ENCODE results near the gene DCTPP1.
"Not testable (repeated sequence)": the region's sequence is repeated elsewhere in the genome, so short reads cannot be mapped to it uniquely, and the experiment has no call there.

Gene DCTPP1

DNA sequence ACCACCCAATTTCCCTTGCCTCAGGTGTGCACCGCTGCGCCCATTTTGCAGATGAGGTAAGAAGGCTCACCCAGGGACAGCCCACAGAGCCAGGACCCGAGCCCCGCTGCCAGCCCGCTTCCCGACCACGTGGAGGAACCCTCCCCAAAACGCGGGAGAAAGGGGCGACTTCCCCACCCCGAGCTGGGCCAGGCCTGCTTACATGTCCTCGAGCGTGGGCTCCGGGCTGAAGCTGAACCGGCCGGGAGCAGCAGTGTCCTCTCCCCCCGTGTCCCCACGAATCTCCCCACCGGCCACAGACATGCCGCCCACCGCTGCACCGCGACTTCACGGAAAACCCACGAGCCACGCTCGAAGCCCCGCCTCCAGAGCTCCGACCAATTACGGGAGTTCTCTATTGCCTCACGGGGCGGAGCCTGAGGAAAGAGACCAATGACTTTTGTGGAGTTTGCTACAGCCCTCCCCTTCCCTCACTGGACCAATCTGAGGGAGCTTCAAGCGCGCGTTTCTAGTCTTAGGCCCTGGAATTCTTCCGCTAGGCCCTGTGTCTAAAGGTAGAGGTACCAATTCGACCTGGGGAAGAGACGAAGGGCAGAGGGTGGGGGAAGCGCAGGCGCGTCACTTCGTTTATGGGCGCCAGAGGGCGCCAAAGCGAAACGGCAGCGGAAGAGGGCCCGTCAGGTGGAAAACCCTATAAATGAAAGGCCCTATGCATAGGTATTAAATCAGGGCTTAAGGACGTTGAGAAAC lies at the start of gene DCTPP1:
Gene DCTPP1, minus strand, starts transcription at position 353 of the 750 bp plus-strand sequence. Its CDS starts 50 bp downstream, at position 303.
- DNase-seq, result peak; percentile 55

- DNase-seq, result no peak
Measured at GRCh38 chr16:30478766-30479478, 49.1 kb upstream of the DCTPP1 start.

DNA sequence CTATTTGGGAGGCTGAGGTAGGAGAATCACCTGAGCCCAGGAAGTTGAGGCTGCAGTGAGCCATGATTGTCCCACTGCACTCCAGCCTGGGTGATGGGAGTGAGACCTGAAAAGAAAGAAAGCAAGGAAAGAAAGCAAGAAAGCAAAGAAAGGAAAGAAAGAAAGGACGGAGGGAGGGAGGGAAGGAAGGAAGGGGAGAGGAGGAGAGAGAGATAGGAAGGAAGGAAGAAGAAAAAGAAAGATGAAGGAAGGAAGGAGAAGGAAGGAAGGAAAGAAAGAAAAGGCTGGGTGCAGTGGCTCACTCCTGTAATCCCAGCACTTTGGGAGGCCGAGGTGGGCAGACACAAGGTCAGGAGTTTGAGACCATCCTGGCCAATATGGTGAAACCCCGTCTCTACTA lies 47.9 kb upstream of the DCTPP1 start:
- not testable (repeated sequence) for DNase-seq

GRCh38 chr16:30476991-30477390 lies 47.2 kb upstream of the DCTPP1 start:
- DNase-seq, result no peak

DNA sequence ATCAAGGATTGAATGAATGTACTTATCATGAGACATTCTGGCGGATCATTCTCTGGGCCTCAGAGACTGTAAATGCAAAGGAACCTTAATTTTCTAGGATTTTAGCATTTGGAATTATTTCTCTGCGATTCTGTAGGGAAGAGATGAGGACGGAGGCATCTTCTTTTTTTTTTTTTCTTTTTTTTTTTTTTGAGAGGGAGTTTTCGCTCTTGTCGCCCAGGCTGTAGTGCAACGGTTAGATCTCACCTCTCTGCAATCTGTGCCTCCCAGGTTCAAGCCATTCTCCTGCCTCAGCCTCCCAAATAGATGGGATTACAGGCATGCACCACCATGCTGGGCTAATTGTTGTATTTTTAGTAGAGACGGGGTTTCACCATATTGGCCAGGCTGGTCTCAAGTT lies 44.9 kb upstream of the DCTPP1 start:
- DNase-seq, result no peak

- no peak for DNase-seq
Measured at GRCh38 chr16:30474074-30474452, 44.2 kb upstream of the DCTPP1 start.

GRCh38 chr16:30473231-30474073 lies 43.6 kb upstream of the DCTPP1 start:
- no peak for DNase-seq

DNA sequence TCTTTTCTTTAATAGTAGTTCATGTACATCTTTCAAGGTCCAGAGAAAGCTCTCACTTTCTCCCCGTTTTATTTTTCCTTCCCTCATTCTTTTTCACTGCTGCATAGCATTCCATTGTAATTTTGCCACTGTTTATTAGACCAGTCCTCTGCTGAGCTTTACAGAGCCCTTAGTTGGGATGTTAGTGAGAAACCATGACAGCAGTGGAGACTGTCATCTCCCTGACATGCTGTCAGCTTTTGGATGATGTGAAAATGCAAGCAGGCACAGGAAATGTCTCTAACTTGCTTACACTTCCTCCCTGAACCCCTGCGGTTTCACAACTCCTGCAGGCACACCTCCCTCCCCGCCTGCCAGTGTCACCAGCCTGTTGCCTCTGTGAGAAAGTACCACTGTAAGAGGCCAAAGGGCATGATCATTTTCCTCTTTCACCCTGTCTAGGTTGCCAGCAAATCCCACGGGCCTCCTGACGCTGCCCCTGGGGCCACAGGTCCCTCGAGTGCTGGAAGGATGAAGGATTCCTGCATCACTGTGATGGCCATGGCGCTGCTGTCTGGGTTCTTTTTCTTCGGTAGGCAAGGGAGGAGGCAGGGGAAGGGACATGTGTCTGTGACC lies 42.6 kb upstream of the DCTPP1 start, which contains the start of gene ITGAL:
Gene ITGAL, plus strand, starts transcription at position 415 of the 615 bp plus-strand sequence. Its CDS starts 96 bp downstream, at position 511.
- no peak for DNase-seq

DNA sequence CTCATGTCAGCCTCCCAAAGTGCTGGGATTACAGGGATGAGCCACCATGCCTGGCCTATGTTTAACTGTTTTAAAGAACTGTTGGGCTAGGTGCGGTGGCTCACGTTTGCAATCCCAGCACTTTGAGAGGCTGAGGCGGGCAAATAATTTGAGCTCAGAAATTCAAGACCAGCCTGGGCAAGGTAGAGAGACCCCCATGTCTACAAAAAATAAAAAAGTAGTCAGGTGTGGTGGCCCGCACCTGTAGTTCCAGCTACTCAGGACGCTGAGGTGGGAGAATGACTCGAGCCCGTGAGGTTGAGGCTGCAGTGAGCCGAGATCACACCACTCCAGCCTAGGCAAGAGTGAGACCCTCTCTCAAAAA lies 40.8 kb upstream of the DCTPP1 start:
- DNase-seq, result no peak

- no peak for DNase-seq
Measured at GRCh38 chr16:30470170-30470512, 40.3 kb upstream of the DCTPP1 start.

- no peak for DNase-seq
Measured at GRCh38 chr16:30464078-30464477, 34.2 kb upstream of the DCTPP1 start.

GRCh38 chr16:30461426-30461825 lies 31.6 kb upstream of the DCTPP1 start:
- not testable (repeated sequence) for DNase-seq

DNA sequence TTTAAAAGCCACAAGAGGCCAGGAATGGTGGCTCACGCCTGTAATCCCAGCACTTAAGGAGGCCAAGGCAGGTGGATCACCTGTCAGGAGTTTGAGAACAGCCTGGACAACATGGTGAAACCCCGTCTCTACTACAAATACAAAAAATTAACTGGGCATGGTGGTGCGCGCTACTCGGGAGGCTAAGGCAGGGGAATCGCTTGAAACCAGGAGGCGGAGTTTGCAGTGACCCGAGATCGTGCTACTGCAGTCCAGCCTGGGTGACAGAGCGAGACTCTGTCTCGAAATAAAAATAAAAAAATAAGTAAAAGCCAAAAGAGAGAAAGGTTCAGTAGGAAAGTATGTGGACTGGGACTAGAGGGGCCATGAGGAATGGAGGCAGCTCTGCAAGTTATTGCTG lies 29.6 kb upstream of the DCTPP1 start:
- no peak for DNase-seq

DNA sequence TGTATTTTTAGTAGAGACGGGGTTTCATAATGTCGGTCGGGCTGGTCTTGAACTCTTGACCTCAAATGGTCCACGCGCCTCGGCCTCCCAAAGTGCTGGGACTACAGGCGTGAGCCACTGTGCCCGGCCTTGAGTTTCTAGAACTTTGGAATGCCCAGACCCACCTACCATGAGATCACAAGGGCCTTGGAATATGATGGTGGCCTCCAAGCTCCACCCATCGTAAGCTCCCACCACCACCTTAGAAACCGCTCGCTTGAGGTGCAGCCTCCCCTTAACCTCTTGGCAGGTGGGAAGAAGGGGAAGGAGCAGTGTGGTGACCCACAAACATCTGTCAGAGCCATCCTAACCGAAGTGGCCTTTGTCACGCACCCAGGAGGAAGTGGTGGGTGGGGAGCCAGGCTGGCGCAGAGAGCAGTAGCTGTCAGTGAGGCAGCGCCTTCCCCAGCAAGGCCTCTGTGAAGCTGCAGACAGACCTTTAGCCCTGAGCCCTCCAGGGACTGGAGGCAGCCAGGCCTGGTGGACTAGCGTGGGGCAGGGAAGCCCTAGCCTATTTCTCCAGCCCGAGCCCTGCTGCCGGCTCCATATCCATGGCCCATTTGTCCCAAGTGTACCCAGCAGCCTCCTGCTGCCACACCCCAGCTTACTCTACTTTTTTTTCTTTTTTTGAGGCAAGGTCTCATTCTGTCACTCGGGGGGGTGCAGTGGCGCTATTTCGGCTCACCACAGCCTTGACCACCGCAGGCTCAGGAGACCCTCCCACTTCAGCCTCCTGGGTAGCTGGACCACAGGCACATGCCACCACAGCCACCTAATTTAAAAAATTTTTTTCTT lies 28.9 kb upstream of the DCTPP1 start:
- no peak for DNase-seq

DNA sequence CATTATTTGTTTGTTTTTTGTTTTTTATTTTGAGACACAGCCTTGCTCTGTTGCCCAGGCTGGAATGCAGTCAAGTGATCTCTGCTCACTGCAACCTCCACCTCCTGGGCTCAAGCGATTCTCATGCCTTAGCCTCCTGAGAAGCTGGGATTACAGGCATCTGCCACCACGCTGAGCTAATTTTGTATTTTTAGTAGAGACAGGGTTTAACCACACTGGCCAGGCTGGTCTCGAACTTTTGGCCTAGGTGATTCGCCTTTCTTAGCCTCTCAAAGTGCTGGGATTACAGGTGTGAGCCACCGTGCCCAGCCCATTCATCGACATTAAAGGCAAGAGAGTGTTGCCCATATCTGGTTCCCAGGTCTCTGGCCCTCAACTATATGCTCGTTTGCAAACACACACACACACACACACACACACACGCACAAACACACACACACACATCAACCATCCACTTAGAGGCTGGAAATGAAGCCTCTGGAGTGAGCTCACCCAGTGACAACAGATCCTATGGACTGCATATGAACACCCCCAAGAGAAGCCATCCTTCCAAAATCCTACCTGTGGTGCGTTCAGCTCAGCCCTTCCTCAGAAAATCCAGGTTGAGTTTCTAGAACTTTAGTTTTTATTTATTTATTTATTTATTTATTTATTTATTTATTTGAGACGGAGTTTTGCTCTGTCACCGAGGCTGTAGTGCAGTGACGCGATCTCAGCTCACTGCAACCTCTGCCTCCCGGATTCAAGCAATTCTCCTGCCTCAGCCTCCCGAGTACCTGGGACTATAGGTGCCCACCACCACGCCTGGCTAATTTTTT lies 28.1 kb upstream of the DCTPP1 start:
- no peak for DNase-seq

DNA sequence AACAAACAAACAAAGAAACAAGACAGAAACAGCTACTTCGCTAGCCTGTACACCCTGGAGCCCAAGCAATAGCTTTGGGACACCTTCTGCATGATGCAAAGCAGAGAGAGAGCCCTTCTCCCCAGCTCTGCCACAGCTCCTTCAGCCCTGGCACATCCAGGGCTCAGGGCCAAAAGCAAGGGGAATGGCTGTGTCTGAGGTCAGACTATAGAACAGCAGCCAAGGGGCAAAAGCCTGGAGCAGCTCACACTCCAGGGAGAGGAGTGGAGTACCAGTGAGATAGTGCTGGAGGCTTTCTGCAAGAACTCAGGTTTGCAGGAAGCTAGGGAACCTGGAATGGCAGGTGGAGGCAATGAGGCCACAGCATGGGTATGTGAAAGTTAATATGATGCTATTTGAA lies 27.4 kb upstream of the DCTPP1 start:
- no peak for DNase-seq

DNA sequence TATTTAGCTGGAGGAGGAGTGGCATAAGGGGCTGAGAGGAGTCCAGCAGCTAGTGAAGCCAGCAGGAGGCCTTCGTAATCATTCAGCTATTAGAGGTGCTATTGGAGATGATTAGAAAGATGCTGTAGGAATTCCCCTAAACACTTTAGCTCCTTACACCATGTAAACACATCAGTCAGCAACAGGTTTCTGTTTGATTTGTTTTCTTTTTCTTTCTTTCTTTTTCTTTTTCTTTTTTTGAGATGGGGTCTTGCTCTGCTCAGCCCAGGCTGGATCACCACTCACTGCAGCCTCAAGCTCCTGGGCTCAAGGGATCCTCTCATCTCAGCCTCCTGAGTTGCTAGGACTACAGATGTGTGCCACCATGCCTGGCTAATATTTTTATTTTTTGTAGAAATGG lies 26.5 kb upstream of the DCTPP1 start:
- no peak for DNase-seq

DNA sequence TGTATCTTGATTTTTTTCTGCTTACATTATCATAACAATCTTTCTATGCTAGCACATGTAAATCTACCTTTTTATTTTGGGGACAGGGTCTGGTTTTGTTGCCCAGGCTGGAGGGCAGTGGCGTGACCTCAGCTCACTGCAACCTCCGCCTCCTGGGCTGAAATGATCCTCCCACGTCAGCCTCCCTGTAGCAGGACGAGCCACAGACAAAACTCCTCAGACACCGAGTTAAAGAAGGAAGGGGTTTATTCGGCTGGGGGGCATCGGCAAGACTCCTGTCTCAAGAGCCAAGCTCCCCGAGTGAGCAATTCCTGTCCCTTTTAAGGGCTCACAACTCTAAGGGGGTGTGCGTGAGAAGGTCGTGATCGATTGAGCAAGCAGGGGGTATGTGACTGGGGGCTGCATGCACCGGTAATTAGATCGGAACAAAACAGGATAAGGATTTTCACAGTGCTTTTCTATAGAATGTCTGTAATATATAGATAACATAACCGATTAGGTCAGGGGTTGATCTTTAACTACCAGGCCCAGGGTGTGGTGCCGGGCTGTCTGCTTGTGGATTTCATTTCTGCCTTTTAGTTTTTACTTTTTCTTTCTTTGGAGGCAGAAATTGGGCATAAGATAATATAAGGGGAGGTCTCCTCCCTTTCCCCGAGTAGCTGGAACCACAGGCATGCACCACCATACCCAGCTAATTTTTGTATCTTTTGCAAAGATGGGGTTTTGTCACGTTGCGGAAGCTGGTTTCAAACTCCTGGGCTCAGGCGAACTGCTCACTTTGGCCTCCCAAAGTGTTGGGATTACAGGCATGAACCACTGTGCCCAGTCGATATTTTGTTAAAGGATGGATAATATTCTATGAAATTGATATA lies 23.1 kb upstream of the DCTPP1 start:
- not testable (repeated sequence) for DNase-seq

- no peak for DNase-seq
Measured at GRCh38 chr16:30449116-30449435, 19.2 kb upstream of the DCTPP1 start.

DNA sequence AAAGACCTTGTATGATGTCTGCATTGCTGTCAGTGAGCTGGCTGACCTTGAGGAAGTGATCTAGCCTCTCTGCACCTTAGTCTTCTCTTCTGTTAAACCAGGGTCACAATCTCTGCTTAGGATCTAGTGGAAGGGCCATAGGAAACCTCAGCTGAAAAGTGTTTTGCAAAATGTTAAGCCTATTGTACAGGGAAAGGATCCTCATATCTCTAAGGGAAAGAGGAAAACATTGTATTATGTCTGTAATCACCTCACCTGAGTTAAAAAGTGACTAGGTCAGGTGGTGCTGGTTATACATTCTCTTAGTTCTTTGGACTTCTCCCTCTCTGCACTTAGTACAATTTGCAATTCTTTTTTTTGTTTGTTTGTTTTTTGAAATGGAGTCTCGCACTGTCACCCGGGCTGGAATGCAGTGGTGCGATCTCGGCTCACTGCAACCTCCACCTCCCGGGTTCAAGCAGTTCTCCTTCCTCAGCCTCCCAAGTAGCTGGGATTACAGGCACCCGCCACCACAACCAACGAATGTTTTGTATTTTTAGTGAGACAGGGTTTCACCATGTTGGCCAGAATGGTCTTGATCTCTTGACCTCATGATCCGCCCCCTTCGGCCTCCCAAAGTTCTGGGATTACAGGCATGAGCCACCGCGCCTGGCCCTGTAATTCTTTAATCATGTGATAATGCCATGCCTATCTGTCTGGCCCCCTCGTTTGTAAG lies 17.8 kb upstream of the DCTPP1 start:
- no peak for DNase-seq

Measured in 8988T (cell line).